ENCODE measurements around the gene ARID1A. TPM values are rescaled to one million over a fixed set of nuclear protein-coding genes. Genes with fewer than 3 reads are reported as not detected.
"Not testable (repeated sequence)": the region's sequence is repeated elsewhere in the genome, so short reads cannot be mapped to it uniquely, and the experiment has no call there.

Gene ARID1A
- 87.5 TPM for polyA plus RNA-seq (2013, experiment 1 of 2)
- 92.7 TPM for polyA plus RNA-seq (2013, experiment 2 of 2)

- H3K4me2 ChIP-seq (ENCODE audit: insufficient read depth, low read length, poor library complexity, severe bottlenecking), result peak within 1 kb of the TSS; percentile 77
- no peaks in the 10 kb centered on the region for H3K9me3 ChIP-seq (replicated peaks in 1 of 2; ENCODE audit: control insufficient read depth in 2 of 2, insufficient read depth in 1 of 2, low read depth in 1 of 2, low read length in 2 of 2)
- WGBS, 2 donors (ENCODE audit: extremely low coverage in 2 of 2, insufficient read length in 2 of 2, insufficient replicate concordance in 1 of 2), result no CpG with 5 or more reads among the region's 80 CpGs
- no peak within 1 kb of the TSS for H4K91ac ChIP-seq (ENCODE audit: low read depth, low read length, poor library complexity)
- DNase-seq (ENCODE audit: low spot score), result peak; percentile 97
- H3K4me3 ChIP-seq (ENCODE audit: low read length in 2 of 2), result peak within 1 kb of the TSS; percentile 60 to 91
- no peak within 1 kb of the TSS for H2BK12ac ChIP-seq (ENCODE audit: low read length)
- H4K8ac ChIP-seq (ENCODE audit: low read depth, low read length), result no peak within 1 kb of the TSS
- peak within 1 kb of the TSS; percentile 96 for H2BK120ac ChIP-seq (ENCODE audit: low read depth, low read length)
- peak within 1 kb of the TSS; percentile 97 for H3K9ac ChIP-seq (ENCODE audit: low read depth, low read length, poor library complexity)
- H3K27ac ChIP-seq (replicated peaks; ENCODE audit: low read length), result peak within 1 kb of the TSS; percentile 99
- H3K23ac ChIP-seq (ENCODE audit: low read depth, low read length, poor library complexity), result peak within 1 kb of the TSS; percentile 92
- H2BK5ac ChIP-seq (ENCODE audit: low read length), result peak within 1 kb of the TSS; percentile 99
- H3K36me3 ChIP-seq (replicated peaks in 1 of 2; ENCODE audit: control insufficient read depth in 2 of 2, insufficient read depth in 2 of 2, low read length in 2 of 2), result peaks cover 0 to 18% of the 10 kb centered on the region in 2 donors
- H3K4me1 ChIP-seq (ENCODE audit: control insufficient read depth in 2 of 2, insufficient read depth in 1 of 2, low read depth in 1 of 2, low read length in 2 of 2), result peaks cover 18 to 30% of the 10 kb centered on the region in 2 donors
- H3K14ac ChIP-seq (ENCODE audit: low read length), result no peak within 1 kb of the TSS
- H3K4ac ChIP-seq (ENCODE audit: low read length), result no peak within 1 kb of the TSS
- H2BK15ac ChIP-seq (ENCODE audit: low read length), result peak within 1 kb of the TSS; percentile 52
- H2AK5ac ChIP-seq (ENCODE audit: low read depth, low read length), result peak within 1 kb of the TSS; percentile 94
- H3K18ac ChIP-seq (ENCODE audit: low read length), result peak within 1 kb of the TSS; percentile 99
- peak within 1 kb of the TSS; percentile 88 for H2AFZ ChIP-seq (ENCODE audit: low read length)
- no peaks in the 10 kb centered on the region for H3K79me1 ChIP-seq (ENCODE audit: low read depth, low read length)
- no peaks in the 10 kb centered on the region for H3K27me3 ChIP-seq (ENCODE audit: control insufficient read depth in 3 of 3, insufficient read depth in 3 of 3, low read depth in 1 of 3, low read length in 3 of 3)
Measured at GRCh38 chr1:26695356-26696118, at the start of gene ARID1A. Gene ARID1A (plus strand): TSS chr1:26696015. CDS start chr1:26696404, 389 bp downstream.

GRCh38 chr1:26664802-26665201 is 31.0 kb upstream of the ARID1A start:
- Histone ChIP-seq H4K91ac (ENCODE audit: low read depth, low read length, poor library complexity) (no peak overlapping the region), H3K4me3 (ENCODE audit: low read length in 2 of 2) (no peak overlapping the region), H3K23ac (ENCODE audit: low read depth, low read length, poor library complexity) (no peak overlapping the region), H3K4me2 (ENCODE audit: insufficient read depth, low read length, poor library complexity, severe bottlenecking) (no peak overlapping the region), H4K8ac (ENCODE audit: low read depth, low read length) (no peak overlapping the region), H3K4me1 (ENCODE audit: control insufficient read depth in 2 of 2, insufficient read depth in 1 of 2, low read depth in 1 of 2, low read length in 2 of 2) (no peaks in the 10 kb centered on the region), H3K14ac (ENCODE audit: low read length) (no peak overlapping the region), H2AFZ (ENCODE audit: low read length) (no peak overlapping the region), H3K79me1 (ENCODE audit: low read depth, low read length) (no peaks in the 10 kb centered on the region), H2BK12ac (ENCODE audit: low read length) (no peak overlapping the region), H3K18ac (ENCODE audit: low read length) (no peak overlapping the region), H2BK5ac (ENCODE audit: low read length) (no peak overlapping the region), H3K9ac (ENCODE audit: low read depth, low read length, poor library complexity) (no peak overlapping the region), H3K9me3 (replicated peaks in 1 of 2; ENCODE audit: control insufficient read depth in 2 of 2, insufficient read depth in 1 of 2, low read depth in 1 of 2, low read length in 2 of 2) (no peaks in the 10 kb centered on the region), H3K36me3 (replicated peaks in 1 of 2; ENCODE audit: control insufficient read depth in 2 of 2, insufficient read depth in 2 of 2, low read length in 2 of 2) (no peaks in the 10 kb centered on the region), H3K27me3 (ENCODE audit: control insufficient read depth in 3 of 3, insufficient read depth in 3 of 3, low read depth in 1 of 3, low read length in 3 of 3) (peaks cover 0 to 3% (median 0%) of the 10 kb centered on the region in 3 experiments), H2AK5ac (ENCODE audit: low read depth, low read length) (no peak overlapping the region), H2BK120ac (ENCODE audit: low read depth, low read length) (no peak overlapping the region), H2BK15ac (ENCODE audit: low read length) (no peak overlapping the region), H3K4ac (ENCODE audit: low read length) (no peak overlapping the region), H3K27ac (replicated peaks; ENCODE audit: low read length) (no peak overlapping the region)
- no peak for DNase-seq (ENCODE audit: low spot score)
- no CpG with 5 or more reads among the region's 2 CpGs for WGBS, 2 donors (ENCODE audit: extremely low coverage in 2 of 2, insufficient read length in 2 of 2, insufficient replicate concordance in 1 of 2)

- Histone ChIP-seq H3K27ac (replicated peaks; ENCODE audit: low read length) (no peak overlapping the region), H3K4me1 (ENCODE audit: control insufficient read depth in 2 of 2, insufficient read depth in 1 of 2, low read depth in 1 of 2, low read length in 2 of 2) (no peaks in the 10 kb centered on the region), H3K23ac (ENCODE audit: low read depth, low read length, poor library complexity) (no peak overlapping the region), H3K4me2 (ENCODE audit: insufficient read depth, low read length, poor library complexity, severe bottlenecking) (no peak overlapping the region), H3K18ac (ENCODE audit: low read length) (no peak overlapping the region), H2AK5ac (ENCODE audit: low read depth, low read length) (no peak overlapping the region), H2AFZ (ENCODE audit: low read length) (no peak overlapping the region), H2BK120ac (ENCODE audit: low read depth, low read length) (no peak overlapping the region), H3K9me3 (replicated peaks in 1 of 2; ENCODE audit: control insufficient read depth in 2 of 2, insufficient read depth in 1 of 2, low read depth in 1 of 2, low read length in 2 of 2) (no peaks in the 10 kb centered on the region), H4K8ac (ENCODE audit: low read depth, low read length) (no peak overlapping the region), H3K79me1 (ENCODE audit: low read depth, low read length) (no peaks in the 10 kb centered on the region), H2BK5ac (ENCODE audit: low read length) (no peak overlapping the region), H3K4ac (ENCODE audit: low read length) (no peak overlapping the region), H3K14ac (ENCODE audit: low read length) (no peak overlapping the region), H2BK12ac (ENCODE audit: low read length) (no peak overlapping the region), H2BK15ac (ENCODE audit: low read length) (no peak overlapping the region), H3K36me3 (replicated peaks in 1 of 2; ENCODE audit: control insufficient read depth in 2 of 2, insufficient read depth in 2 of 2, low read length in 2 of 2) (no peaks in the 10 kb centered on the region), H3K4me3 (ENCODE audit: low read length in 2 of 2) (no peak overlapping the region), H4K91ac (ENCODE audit: low read depth, low read length, poor library complexity) (no peak overlapping the region), H3K27me3 (ENCODE audit: control insufficient read depth in 3 of 3, insufficient read depth in 3 of 3, low read depth in 1 of 3, low read length in 3 of 3) (peaks cover 0 to 2% (median 0%) of the 10 kb centered on the region in 3 experiments), H3K9ac (ENCODE audit: low read depth, low read length, poor library complexity) (no peak overlapping the region)
- no CpG with 5 or more reads among the region's 1 CpG for WGBS, 2 donors (ENCODE audit: extremely low coverage in 2 of 2, insufficient read length in 2 of 2, insufficient replicate concordance in 1 of 2)
- DNase-seq (ENCODE audit: low spot score), result no peak
Measured at GRCh38 chr1:26666855-26667254, 29.0 kb upstream of the ARID1A start.

GRCh38 chr1:26668106-26668786 is 27.6 kb upstream of the ARID1A start:
- not testable (repeated sequence) for H2AK5ac ChIP-seq (ENCODE audit: low read depth, low read length); H3K14ac ChIP-seq (ENCODE audit: low read length); H3K27ac ChIP-seq (replicated peaks; ENCODE audit: low read length); H2BK5ac ChIP-seq (ENCODE audit: low read length); H3K4me1 ChIP-seq (ENCODE audit: control insufficient read depth in 2 of 2, insufficient read depth in 1 of 2, low read depth in 1 of 2, low read length in 2 of 2); H3K4ac ChIP-seq (ENCODE audit: low read length); H3K18ac ChIP-seq (ENCODE audit: low read length); H3K4me2 ChIP-seq (ENCODE audit: insufficient read depth, low read length, poor library complexity, severe bottlenecking); H2BK15ac ChIP-seq (ENCODE audit: low read length); H4K8ac ChIP-seq (ENCODE audit: low read depth, low read length); DNase-seq (ENCODE audit: low spot score); H2BK12ac ChIP-seq (ENCODE audit: low read length); H3K4me3 ChIP-seq (ENCODE audit: low read length in 2 of 2); H3K23ac ChIP-seq (ENCODE audit: low read depth, low read length, poor library complexity); H2AFZ ChIP-seq (ENCODE audit: low read length); H2BK120ac ChIP-seq (ENCODE audit: low read depth, low read length); H4K91ac ChIP-seq (ENCODE audit: low read depth, low read length, poor library complexity); H3K27me3 ChIP-seq (ENCODE audit: control insufficient read depth in 3 of 3, insufficient read depth in 3 of 3, low read depth in 1 of 3, low read length in 3 of 3); H3K36me3 ChIP-seq (replicated peaks in 1 of 2; ENCODE audit: control insufficient read depth in 2 of 2, insufficient read depth in 2 of 2, low read length in 2 of 2); H3K9ac ChIP-seq (ENCODE audit: low read depth, low read length, poor library complexity); H3K79me1 ChIP-seq (ENCODE audit: low read depth, low read length); H3K9me3 ChIP-seq (replicated peaks in 1 of 2; ENCODE audit: control insufficient read depth in 2 of 2, insufficient read depth in 1 of 2, low read depth in 1 of 2, low read length in 2 of 2)
- WGBS, 2 donors (ENCODE audit: extremely low coverage in 2 of 2, insufficient read length in 2 of 2, insufficient replicate concordance in 1 of 2), result no CpG with 5 or more reads among the region's 4 CpGs
